K562 (cell line): ENCODE measurements around the gene ANKZF1. TPM values are rescaled to one million over a fixed set of nuclear protein-coding genes. Genes with fewer than 3 reads are reported as not detected.

ENCODE experiments used
- ADNP ChIP-seq: fragments of 200-800 bp; sonication (Bioruptor generic); IDR thresholded peaks from 2 replicates; pipeline ENCODE4 v1.6.1; 2016; ENCODE audit warnings: missing genetic modification characterization, missing compliant biosample characterization
- BDP1 ChIP-seq: IDR thresholded peaks from 3 replicates; pipeline ENCODE4 v1.6.1; 2011; ENCODE audit not compliant: insufficient read length, insufficient read depth
- CBX3 ChIP-seq, 2 experiments: IDR thresholded peaks; 1 replicate in 1 of 2; 2 replicates in 1 of 2; pipeline ENCODE4 v1.6.1; 2012; ENCODE audit warnings: inconsistent platforms in 2 of 2, low read length in 2 of 2, borderline replicate concordance in 1 of 2, control low read depth in 1 of 2
- CREB3L1 ChIP-seq: fragments of 450-650 bp; IDR thresholded peaks from 2 replicates; pipeline ENCODE4 v1.6.1; 2014; ENCODE audit warnings: low read depth, mild to moderate bottlenecking, moderate library complexity, borderline replicate concordance
- FOXA1 ChIP-seq: fragments of 450-650 bp; IDR thresholded peaks from 2 replicates; pipeline ENCODE4 v1.6.1; 2016; ENCODE audit warnings: mild to moderate bottlenecking, borderline replicate concordance
- GTF3C2 ChIP-seq: IDR thresholded peaks from 3 replicates; pipeline ENCODE4 v1.6.1; 2011; ENCODE audit warnings: borderline replicate concordance, mild to moderate bottlenecking, moderate library complexity; ENCODE audit not compliant: insufficient read length; ENCODE audit errors: extremely low read depth
- HDAC2 ChIP-seq: fragments of 450-650 bp; IDR thresholded peaks from 2 replicates; pipeline ENCODE4 v1.6.1; 2016; ENCODE audit warnings: mild to moderate bottlenecking
- HNRNPL ChIP-seq: fragments of 200-400 bp; formaldehyde crosslinking; IDR thresholded peaks from 2 replicates; pipeline ENCODE4 v1.6.1; 2017; ENCODE audit warnings: low read depth, mild to moderate bottlenecking, low read length
- KLF1 ChIP-seq: fragments of 450-650 bp; IDR thresholded peaks from 2 replicates; pipeline ENCODE4 v1.6.1; 2016; ENCODE audit warnings: missing genetic modification characterization, missing compliant biosample characterization
- MEIS2 ChIP-seq: fragments of 450-650 bp; IDR thresholded peaks from 2 replicates; pipeline ENCODE4 v1.6.1; 2014; ENCODE audit warnings: mild to moderate bottlenecking; ENCODE audit not compliant: partially characterized antibody
- NCOA4 ChIP-seq: fragments of 450-650 bp; IDR thresholded peaks from 2 replicates; pipeline ENCODE4 v1.6.1; 2018; ENCODE audit warnings: mild to moderate bottlenecking; ENCODE audit not compliant: partially characterized antibody
- NUFIP1 ChIP-seq: fragments of 450-650 bp; IDR thresholded peaks from 2 replicates; pipeline ENCODE4 v1.6.1; 2018; ENCODE audit not compliant: partially characterized antibody
- RAD21 ChIP-seq, 2 experiments: fragments of 250-450 bp in 1 of 2; fragments of 450-650 bp in 1 of 2; sonication (Bioruptor Pico) in 1 of 2; formaldehyde crosslinking in 1 of 2; IDR thresholded peaks in 1 of 2; conservative IDR thresholded peaks in 1 of 2; 2 replicates each; pipeline versions ENCODE4 v1.4.0 to v1.8.0; 2020 to 2022; ENCODE audit warnings: mild to moderate bottlenecking in 2 of 2, moderate library complexity in 1 of 2
- SIN3A ChIP-seq, 2 experiments: fragments of 150-350 bp in 1 of 2; IDR thresholded peaks; 2 replicates each; pipeline ENCODE4 v1.6.1; 2011 to 2016; ENCODE audit warnings: borderline replicate concordance in 2 of 2, low read depth in 2 of 2, low read length in 2 of 2, mild to moderate bottlenecking in 2 of 2, moderate library complexity in 2 of 2; ENCODE audit not compliant: control insufficient read depth in 1 of 2
- TSHZ1 ChIP-seq: fragments of 250-450 bp; sonication (Bioruptor Pico); IDR thresholded peaks from 2 replicates; pipeline ENCODE4 v1.4.0; 2020; ENCODE audit warnings: mild to moderate bottlenecking, moderate library complexity
- ZBTB2 ChIP-seq: fragments of 450-650 bp; IDR thresholded peaks from 2 replicates; pipeline ENCODE4 v1.6.1; 2016; ENCODE audit warnings: antibody characterized with exemption
- ZNF224 ChIP-seq: sonication (generic); formaldehyde crosslinking; IDR thresholded peaks from 2 replicates; pipeline ENCODE4 v1.8.0; 2022; ENCODE audit warnings: mild to moderate bottlenecking, missing genetic modification reagents
- polyA plus RNA-seq, 8 experiments: library from polyadenylated mRNA; depleted of rRNA in 4 of 8; stranded (reverse) in 5 of 8; unstranded in 3 of 8; fragments of >200 nt; fragmentation: Nextera tagmentation in 2 of 8; fragmentation: Illumina TruSeq in 1 of 8; extraction: Ambion mirVana in 2 of 8; extraction: Trizol in 1 of 8; gene quantifications; 2 replicates each; pipeline versions ENCODE4 v1.2.1 to v1.2.3, GENCODE V29; 2011 to 2014; ENCODE audit warnings: inconsistent platforms in 1 of 8, missing spikeins in 1 of 8
- total RNA-seq, 7 experiments: library from RNA; depleted of rRNA in 6 of 7; stranded (reverse); fragments of >200 nt in 6 of 7; fragmentation: Illumina TruSeq in 2 of 7; extraction: Trizol in 2 of 7; gene quantifications; 2 replicates each; pipeline versions ENCODE4 v1.2.1 to v1.2.3, GENCODE V29; 2011 to 2021; ENCODE audit warnings: low replicate concordance in 1 of 7

Gene ANKZF1
- total and polyA plus RNA-seq, 9 of the 15 experiments (the other 6 are each of a cell fraction or from before 2014, with no cell fraction given): 3.1 to 60.6 (median 31.0) TPM

GRCh38 chr2:219229305-219230058, at the start of gene ANKZF1, which contains the start of gene ATG9A (continued):
- TF ChIP-seq NUFIP1: no peak
- no peak for TF ChIP-seq GTF3C2
- no peak for TF ChIP-seq HDAC2
- peak; percentile 42 to 45; a peak in 2 of 4 replicates for TF ChIP-seq SIN3A (IDR thresholded peaks at IDR 0.05; ENCODE audit: borderline replicate concordance in 2 of 2, control insufficient read depth in 1 of 2, low read depth in 2 of 2, low read length in 2 of 2)
- TF ChIP-seq CBX3 (IDR thresholded peaks at IDR 0.05; ENCODE audit: borderline replicate concordance in 1 of 2, low read length in 2 of 2): 0 out of 3 replicates have a peak, but pooled peaks of 1 of the 2 experiments have one; percentile 27
- peak; percentile 68 for TF ChIP-seq MEIS2
- TF ChIP-seq BDP1: no peak
- TF ChIP-seq KLF1: peak; percentile 88
- no peak for TF ChIP-seq TSHZ1 (CRISPR knock-in tag)
- TF ChIP-seq NCOA4: no peak
- no peak for TF ChIP-seq ADNP (tag)
- TF ChIP-seq HNRNPL: no peak
- TF ChIP-seq ZNF224 (CRISPR knock-in tag): no peak
- TF ChIP-seq ZBTB2: no peak
- no peak for TF ChIP-seq FOXA1
- TF ChIP-seq CREB3L1: 0 out of 2 replicates have a peak, but pooled peaks have one; percentile 21
- TF ChIP-seq RAD21 (CRISPR knock-in tag; conservative IDR thresholded peaks at IDR 0.05 in 1 of 2, IDR thresholded peaks at IDR 0.05 in 1 of 2): 0 out of 4 replicates have a peak, but pooled peaks of 1 of the 2 experiments have one; percentile 15
